Panc1 (cell line): ENCODE measurements around the gene LRP1B.

Experiments used
- CTCF ChIP-seq: fragments of 450-650 bp; IDR thresholded peaks from 2 replicates; pipeline ENCODE4 v1.5.1; 2017; ENCODE audit warnings: mild to moderate bottlenecking
- REST ChIP-seq, 2 experiments: IDR thresholded peaks; 2 replicates each; pipeline ENCODE4 v1.6.1; 2011 to 2012; ENCODE audit warnings: low read depth in 2 of 2, control low read depth in 1 of 2, low read length in 1 of 2, mild to moderate bottlenecking in 1 of 2, moderate library complexity in 1 of 2; ENCODE audit not compliant: insufficient read depth in 1 of 2

DNA sequence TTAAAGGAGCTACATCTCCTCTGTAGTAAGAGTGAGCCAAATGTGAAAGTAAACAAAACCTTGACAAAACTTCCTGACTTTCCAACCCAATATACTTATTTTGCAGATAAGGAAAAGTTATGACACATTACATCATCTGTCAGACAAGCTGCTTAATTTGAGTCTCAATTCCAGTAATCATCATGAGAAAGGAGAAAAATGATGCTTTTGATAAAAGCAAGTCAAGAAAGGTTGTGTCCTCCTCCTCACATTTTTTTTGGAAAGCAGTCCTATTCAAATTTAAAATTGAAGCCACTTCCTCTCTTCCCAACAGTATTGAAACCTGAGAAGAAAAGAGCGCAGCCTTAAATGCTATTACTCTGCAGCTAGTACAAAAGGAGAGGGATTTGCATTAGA is 519.6 kb downstream of the LRP1B start:
- TF ChIP-seq REST (IDR thresholded peaks at IDR 0.05; ENCODE audit: insufficient read depth in 1 of 2, low read depth in 2 of 2, low read length in 1 of 2) = no peak
- no peak for TF ChIP-seq CTCF
